Natural killer cell (primary cell): ENCODE results near the gene PRPF31. TPM values are rescaled to one million over a fixed set of nuclear protein-coding genes. Genes with fewer than 3 reads are reported as not detected.

ENCODE experiments used
- ATAC-seq, 3 donors: fragments of 150-1000 bp in 2 of 3; fragments of 200-7000 bp in 1 of 3; cut with Tn5 transposase; 1 replicate in 1 of 3; 2 replicates in 2 of 3; pipeline ENCODE4 v1.10.0; 2021; ENCODE audit warnings: mild to moderate bottlenecking in 2 of 3, moderate library complexity in 2 of 3
- DNase-seq, 2 donors: peaks; one replicate each; pipeline versions ENCODE4 v3.0.0 to v3.0.0-alpha.2; 2013 to 2021; ENCODE audit warnings: mixed read lengths in 1 of 2
- H3K27ac ChIP-seq: one replicate; pipeline ENCODE4 v1.5.1; 2013; ENCODE audit warnings: mild to moderate bottlenecking, low read length
- H3K27me3 ChIP-seq: one replicate; pipeline ENCODE4 v1.6.1; 2013; ENCODE audit warnings: low read length; ENCODE audit not compliant: control insufficient read depth, insufficient read depth
- H3K36me3 ChIP-seq: one replicate; pipeline ENCODE4 v1.6.1; 2013; ENCODE audit warnings: low read length; ENCODE audit not compliant: control insufficient read depth, insufficient read depth
- H3K4me1 ChIP-seq: one replicate; pipeline ENCODE4 v1.6.1; 2013; ENCODE audit warnings: low read length; ENCODE audit not compliant: control insufficient read depth, insufficient read depth
- H3K4me3 ChIP-seq: one replicate; pipeline ENCODE4 v1.5.1; 2013; ENCODE audit warnings: low read length
- H3K9me3 ChIP-seq: one replicate; pipeline ENCODE4 v1.6.1; 2013; ENCODE audit warnings: low read length; ENCODE audit not compliant: control insufficient read depth, insufficient read depth
- H3K27ac Mint-ChIP-seq, 2 donors: one replicate each; pipeline ENCODE4 v1.8.0; 2022; ENCODE audit warnings: mild to moderate bottlenecking in 2 of 2, mixed read lengths in 2 of 2, moderate library complexity in 1 of 2
- H3K27me3 Mint-ChIP-seq, 2 donors: one replicate each; pipeline ENCODE4 v1.8.0; 2022; ENCODE audit warnings: low read depth in 2 of 2, mixed read lengths in 2 of 2
- H3K36me3 Mint-ChIP-seq: one replicate; pipeline ENCODE4 v1.8.0; 2022; ENCODE audit warnings: mixed read lengths
- H3K4me1 Mint-ChIP-seq, 2 donors: one replicate each; pipeline ENCODE4 v1.8.0; 2022; ENCODE audit warnings: mixed read lengths in 2 of 2
- H3K4me3 Mint-ChIP-seq: one replicate; pipeline ENCODE4 v1.8.0; 2022; ENCODE audit warnings: mild to moderate bottlenecking, moderate library complexity, mixed read lengths
- H3K9me3 Mint-ChIP-seq, 2 donors: one replicate each; pipeline ENCODE4 v1.8.0; 2022; ENCODE audit warnings: mixed read lengths in 2 of 2
- WGBS: methylation state at CpG from one replicate; pipeline ENCODE4 v1.1.7; 2013; ENCODE audit warnings: missing lambda C conversion rate; ENCODE audit not compliant: insufficient coverage; 5-methylcytosine and 5-hydroxymethylcytosine counted together
- intact Hi-C: fragments of 100-400 bp; cut with micrococcal nuclease; formaldehyde crosslinking; loops from one replicate; pipeline ENCODE4 v1.14.2; 2022
- total RNA-seq, 4 donors: library from RNA; stranded (reverse); fragments of 120-200 nt in 1 of 4; gene quantifications; one replicate each; pipeline versions ENCODE4 v1.2.3 to v1.2.4, GENCODE V29; 2013 to 2022
- TF ChIP-seq, protein P1 (sequence below): fragments of 200-600 bp; IDR thresholded peaks from one replicate; pipeline ENCODE4 v1.8.0; 2022; ENCODE audit warnings: antibody characterized with exemption

PRPF31 gene
- total RNA-seq, 3 donors from 2014 or later (not counting 1 experiment from before 2014, with no cell fraction given) = 64.4 to 65.9 (median 64.9) TPM

- peaks cover 7% of the 10 kb centered on the region for H3K36me3 Mint-ChIP-seq
- 96% methylated on average over 19 of the region's 19 CpGs for WGBS
- Histone ChIP-seq H3K4me3 (no peak overlapping the region), H3K9me3 (no peaks in the 10 kb centered on the region), H3K27ac (no peak overlapping the region), H3K4me1 (no peaks in the 10 kb centered on the region), H3K36me3 (peaks cover 87% of the 10 kb centered on the region), H3K27me3 (no peaks in the 10 kb centered on the region)
- H3K4me3 Mint-ChIP-seq = no peak overlapping the region
- intact Hi-C loops = no loop called here
- H3K27me3 Mint-ChIP-seq = no peaks in the 10 kb centered on the region
- H3K9me3 Mint-ChIP-seq = no peaks in the 10 kb centered on the region
- ATAC-seq = no peak
- DNase-seq = no peak
- peaks cover 5 to 28% of the 10 kb centered on the region in 2 donors for H3K4me1 Mint-ChIP-seq
- TF ChIP-seq, protein P1, sequence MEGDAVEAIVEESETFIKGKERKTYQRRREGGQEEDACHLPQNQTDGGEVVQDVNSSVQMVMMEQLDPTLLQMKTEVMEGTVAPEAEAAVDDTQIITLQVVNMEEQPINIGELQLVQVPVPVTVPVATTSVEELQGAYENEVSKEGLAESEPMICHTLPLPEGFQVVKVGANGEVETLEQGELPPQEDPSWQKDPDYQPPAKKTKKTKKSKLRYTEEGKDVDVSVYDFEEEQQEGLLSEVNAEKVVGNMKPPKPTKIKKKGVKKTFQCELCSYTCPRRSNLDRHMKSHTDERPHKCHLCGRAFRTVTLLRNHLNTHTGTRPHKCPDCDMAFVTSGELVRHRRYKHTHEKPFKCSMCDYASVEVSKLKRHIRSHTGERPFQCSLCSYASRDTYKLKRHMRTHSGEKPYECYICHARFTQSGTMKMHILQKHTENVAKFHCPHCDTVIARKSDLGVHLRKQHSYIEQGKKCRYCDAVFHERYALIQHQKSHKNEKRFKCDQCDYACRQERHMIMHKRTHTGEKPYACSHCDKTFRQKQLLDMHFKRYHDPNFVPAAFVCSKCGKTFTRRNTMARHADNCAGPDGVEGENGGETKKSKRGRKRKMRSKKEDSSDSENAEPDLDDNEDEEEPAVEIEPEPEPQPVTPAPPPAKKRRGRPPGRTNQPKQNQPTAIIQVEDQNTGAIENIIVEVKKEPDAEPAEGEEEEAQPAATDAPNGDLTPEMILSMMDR = no peak
- no peak overlapping the region for H3K27ac Mint-ChIP-seq
These were observed 32.6 kb downstream of the PRPF31 start for GRCh38 chr19:54148158-54148557.

DNA sequence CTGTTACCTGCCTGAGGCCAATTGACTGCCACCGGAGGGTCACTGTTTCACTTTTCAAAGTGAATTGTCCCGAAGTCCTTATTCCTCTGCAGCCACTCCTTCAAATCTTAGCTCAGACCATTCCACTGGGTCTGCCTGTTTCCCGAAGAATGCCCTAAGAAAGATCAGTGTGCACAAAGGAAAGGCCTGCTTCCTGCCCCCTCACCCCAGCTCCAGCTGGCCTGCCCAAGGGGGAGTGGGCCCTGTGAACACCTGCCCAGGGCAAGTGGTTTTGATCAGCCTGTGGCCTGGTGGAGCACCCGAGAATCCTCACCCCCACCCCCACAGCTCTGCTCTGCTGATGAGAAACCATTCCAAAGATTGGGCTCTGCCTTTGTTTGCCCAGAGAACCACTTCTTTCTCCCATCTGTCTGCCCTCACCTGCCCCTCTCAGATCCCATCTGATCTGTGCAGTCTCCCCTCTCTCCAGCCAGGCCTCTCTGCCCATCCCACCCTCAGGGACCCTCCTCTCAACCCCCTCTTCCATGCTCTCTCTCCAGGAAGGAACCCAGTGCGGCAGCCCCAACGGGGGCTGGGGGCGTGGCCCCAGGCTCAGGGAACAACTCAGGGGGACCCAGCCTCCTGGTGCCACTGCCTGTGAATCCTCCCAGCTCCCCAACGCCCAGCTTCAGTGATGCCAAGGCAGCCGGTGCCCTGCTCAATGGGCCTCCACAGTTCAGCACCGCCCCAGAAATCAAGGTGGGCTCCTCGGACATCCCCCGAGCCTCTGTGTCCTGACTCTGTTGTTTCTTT lies 33.7 kb downstream of the PRPF31 start:
- H3K27ac ChIP-seq = no peak overlapping the region
- no peaks in the 10 kb centered on the region for H3K27me3 Mint-ChIP-seq
- peaks cover 5 to 24% of the 10 kb centered on the region in 2 donors for H3K4me1 Mint-ChIP-seq
- no peaks in the 10 kb centered on the region for H3K9me3 Mint-ChIP-seq
- H3K4me3 ChIP-seq = no peak overlapping the region
- H3K36me3 ChIP-seq = peaks cover 87% of the 10 kb centered on the region
- no peak overlapping the region for H3K27ac Mint-ChIP-seq
- intact Hi-C loops = no loop called here
- ATAC-seq (no peak), DNase-seq (no peak)
- no peaks in the 10 kb centered on the region for H3K4me1 ChIP-seq
- no peaks in the 10 kb centered on the region for H3K9me3 ChIP-seq
- 86% methylated on average over 12 of the region's 12 CpGs for WGBS
- TF ChIP-seq, protein P1 = no peak
- no peaks in the 10 kb centered on the region for H3K27me3 ChIP-seq
- no peak overlapping the region for H3K4me3 Mint-ChIP-seq
- peaks cover 7% of the 10 kb centered on the region for H3K36me3 Mint-ChIP-seq

GRCh38 chr19:54151362-54152035 lies 35.9 kb downstream of the PRPF31 start:
- H3K27ac Mint-ChIP-seq = no peak overlapping the region
- Histone ChIP-seq H3K4me3 (no peak overlapping the region), H3K9me3 (no peaks in the 10 kb centered on the region), H3K4me1 (peaks cover 4% of the 10 kb centered on the region), H3K27ac (no peak overlapping the region), H3K27me3 (no peaks in the 10 kb centered on the region), H3K36me3 (peaks cover 87% of the 10 kb centered on the region)
- no peak overlapping the region for H3K4me3 Mint-ChIP-seq
- no peaks in the 10 kb centered on the region for H3K27me3 Mint-ChIP-seq
- H3K4me1 Mint-ChIP-seq = peaks cover 0 to 14% of the 10 kb centered on the region in 2 donors
- TF ChIP-seq, protein P1 = no peak
- ATAC-seq (no peak), DNase-seq (no peak)
- WGBS = 96% methylated on average over 23 of the region's 23 CpGs
- peaks cover 7% of the 10 kb centered on the region for H3K36me3 Mint-ChIP-seq
- intact Hi-C loops = no loop called here
- no peaks in the 10 kb centered on the region for H3K9me3 Mint-ChIP-seq
